Stimulated activated CD4-positive, alpha-beta T cell treated with anti-CD3 and anti-CD28 coated beads, TNF-alpha, amount 100 ng/mL, for 4 hours (primary cell): Measurements from ENCODE around the gene TM7SF3.
A peak's percentile ranks its signal among the peaks of the same experiment; 100 is the strongest.
"Not testable (repeated sequence)": the region's sequence is repeated elsewhere in the genome, so short reads cannot be mapped to it uniquely, and the experiment has no call there.

Source experiments
- DNase-seq, 3 experiments: peaks; one replicate each; pipeline ENCODE4 v3.0.0-alpha.2; 2020; ENCODE audit warnings: low read depth in 3 of 3

Gene TM7SF3

GRCh38 chr12:26979733-26980132 lies 34.5 kb downstream of the TM7SF3 start:
- DNase-seq = no peak

- DNase-seq = no peak
These were observed 35.4 kb downstream of the TM7SF3 start for GRCh38 chr12:26978801-26979200.

GRCh38 chr12:26976687-26977086 lies 37.5 kb downstream of the TM7SF3 start:
- DNase-seq = no peak

GRCh38 chr12:26971963-26972362 lies 42.2 kb downstream of the TM7SF3 start:
- peak; percentile 10 to 30 (median 12) for DNase-seq

- no peak for DNase-seq
These were observed 44.0 kb downstream of the TM7SF3 start for GRCh38 chr12:26970136-26970535.

GRCh38 chr12:26966842-26967241 lies 47.3 kb downstream of the TM7SF3 start:
- DNase-seq = no peak

GRCh38 chr12:26963413-26963812 lies 50.8 kb downstream of the TM7SF3 start:
- no peak for DNase-seq

GRCh38 chr12:26961803-26962202 lies 52.4 kb downstream of the TM7SF3 start:
- no peak for DNase-seq

GRCh38 chr12:26961391-26961790 lies 52.8 kb downstream of the TM7SF3 start:
- not testable (repeated sequence) for DNase-seq

GRCh38 chr12:26954027-26954426 lies 60.2 kb downstream of the TM7SF3 start:
- no peak for DNase-seq

GRCh38 chr12:26953447-26953846 lies 60.7 kb downstream of the TM7SF3 start:
- DNase-seq = no peak

GRCh38 chr12:26948309-26948708 lies 65.9 kb downstream of the TM7SF3 start:
- DNase-seq = no peak

- no peak for DNase-seq
These were observed 73.0 kb downstream of the TM7SF3 start for GRCh38 chr12:26941215-26941594.

- DNase-seq = no peak
These were observed 73.5 kb downstream of the TM7SF3 start for GRCh38 chr12:26940516-26941214.

GRCh38 chr12:26939953-26940352 lies 74.2 kb downstream of the TM7SF3 start:
- DNase-seq = no peak

- DNase-seq = no peak
These were observed 74.9 kb downstream of the TM7SF3 start for GRCh38 chr12:26939192-26939832.

- DNase-seq = peak in 1 of 3 experiments; percentile 14
These were observed 75.5 kb downstream of the TM7SF3 start for GRCh38 chr12:26938701-26939062.

GRCh38 chr12:26937863-26938700 lies 76.1 kb downstream of the TM7SF3 start, which contains the start of the genes FGFR1OP2 and INTS13:
Gene FGFR1OP2, plus strand, starts transcription at chr12:26938470. Its CDS starts 15,689 bp downstream, at chr12:26954159.
Gene INTS13, minus strand, starts transcription at chr12:26937981. Its CDS starts 1,178 bp downstream, at chr12:26936803.
- peak; percentile 93 to 96 (median 95) for DNase-seq

GRCh38 chr12:26937443-26937862 lies 76.7 kb downstream of the TM7SF3 start:
- DNase-seq = no peak

- no peak for DNase-seq
These were observed 77.4 kb downstream of the TM7SF3 start for GRCh38 chr12:26936559-26937442.

GRCh38 chr12:26935636-26936378 lies 78.4 kb downstream of the TM7SF3 start:
- no peak for DNase-seq
